Loucy (cell line): ENCODE measurements around the gene YEATS4.

Experiments
- H2AFZ ChIP-seq: fragments of 200-600 bp; sonication (generic); 2 replicates; pipeline ENCODE4 v1.6.0; 2016; ENCODE audit warnings: antibody characterized with exemption, mild to moderate bottlenecking, low read length, moderate library complexity
- H3F3A ChIP-seq: fragments of 200-600 bp; 2 replicates; pipeline ENCODE4 v1.6.0; 2016; ENCODE audit warnings: antibody characterized with exemption, low read depth, mild to moderate bottlenecking
- H3K27me3 ChIP-seq: fragments of 200-600 bp; sonication (generic); 2 replicates; pipeline ENCODE4 v1.6.1; 2014; ENCODE audit warnings: low read length, mild to moderate bottlenecking; ENCODE audit not compliant: insufficient read depth, poor library complexity, severe bottlenecking
- H3K36me3 ChIP-seq: fragments of 200-600 bp; sonication (generic); 2 replicates; pipeline ENCODE4 v1.6.1; 2016; ENCODE audit warnings: low read length; ENCODE audit not compliant: insufficient read depth
- H3K4me1 ChIP-seq: fragments of 200-600 bp; sonication (generic); 2 replicates; pipeline ENCODE4 v1.5.1; 2014; ENCODE audit warnings: low read length, mild to moderate bottlenecking; ENCODE audit not compliant: insufficient read depth, poor library complexity, severe bottlenecking
- H3K4me2 ChIP-seq: fragments of 200-600 bp; sonication (generic); 2 replicates; pipeline ENCODE4 v1.6.0; 2014; ENCODE audit warnings: antibody characterized with exemption, low read length, low read depth, mild to moderate bottlenecking; ENCODE audit not compliant: poor library complexity, severe bottlenecking
- H3K4me3 ChIP-seq: fragments of 200-600 bp; sonication (generic); 2 replicates; pipeline ENCODE4 v1.5.1; 2014; ENCODE audit warnings: low read length, mild to moderate bottlenecking, mixed read lengths; ENCODE audit not compliant: poor library complexity, severe bottlenecking
- H3K79me2 ChIP-seq: fragments of 200-600 bp; sonication (generic); 2 replicates; pipeline ENCODE4 v1.6.1; 2014; ENCODE audit warnings: low read length; ENCODE audit not compliant: insufficient read depth
- H3K9ac ChIP-seq: fragments of 200-600 bp; sonication (generic); 2 replicates; pipeline ENCODE4 v1.6.0; 2014; ENCODE audit warnings: mild to moderate bottlenecking, low read depth, low read length, moderate library complexity; ENCODE audit not compliant: poor library complexity, severe bottlenecking
- H3K9me2 ChIP-seq: fragments of 200-600 bp; sonication (generic); replicated peaks from 2 replicates; pipeline ENCODE4 v1.6.1; 2016; ENCODE audit warnings: low read depth, low read length, mixed read lengths
- H3K9me3 ChIP-seq: fragments of 200-600 bp; sonication (generic); 2 replicates; pipeline ENCODE4 v1.6.1; 2014; ENCODE audit warnings: mild to moderate bottlenecking, antibody characterized with exemption, low read length, low read depth; ENCODE audit not compliant: insufficient read depth
- H4K20me1 ChIP-seq: fragments of 200-600 bp; sonication (generic); 2 replicates; pipeline ENCODE4 v1.6.0; 2014; ENCODE audit warnings: antibody characterized with exemption, low read length, mild to moderate bottlenecking; ENCODE audit not compliant: insufficient read depth, poor library complexity, severe bottlenecking
- EZH2phosphoT487 ChIP-seq: fragments of 200-600 bp; IDR thresholded peaks from 2 replicates; pipeline ENCODE4 v1.6.1; 2018; ENCODE audit warnings: antibody characterized with exemption, mild to moderate bottlenecking, moderate library complexity, borderline replicate concordance
- TF ChIP-seq, protein P1 (sequence below): fragments of 200-600 bp; sonication (generic); conservative IDR thresholded peaks from 2 replicates; pipeline ENCODE4 v1.5.1; 2014; ENCODE audit warnings: mild to moderate bottlenecking, antibody characterized with exemption, low read length

Gene YEATS4

DNA sequence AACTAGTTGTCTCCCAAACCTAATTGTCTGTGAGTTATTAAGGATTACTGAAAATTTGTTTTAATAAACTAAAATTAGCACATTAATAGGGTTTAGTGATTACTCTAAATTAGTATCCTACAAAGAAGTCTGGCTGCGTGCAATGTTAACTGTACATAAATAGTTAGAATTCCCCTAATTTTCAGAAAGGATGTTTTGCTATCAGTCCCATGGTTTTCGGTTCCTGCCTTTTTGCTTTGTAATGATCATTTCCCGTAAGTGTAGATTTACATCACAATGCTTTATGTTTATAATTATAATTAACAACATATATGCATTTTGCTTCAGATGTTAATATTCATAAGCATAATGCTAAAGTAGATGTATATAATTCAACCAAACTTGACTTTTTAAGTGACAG lies 31.1 kb upstream of the YEATS4 start:
- no peaks in the 10 kb centered on the region for H3K36me3 ChIP-seq
- no peak overlapping the region for H2AFZ ChIP-seq
- no peaks in the 10 kb centered on the region for H3F3A ChIP-seq
- H3K9me2 ChIP-seq, result no peaks in the 10 kb centered on the region
- H3K79me2 ChIP-seq, result no peaks in the 10 kb centered on the region
- TF ChIP-seq, protein P1, sequence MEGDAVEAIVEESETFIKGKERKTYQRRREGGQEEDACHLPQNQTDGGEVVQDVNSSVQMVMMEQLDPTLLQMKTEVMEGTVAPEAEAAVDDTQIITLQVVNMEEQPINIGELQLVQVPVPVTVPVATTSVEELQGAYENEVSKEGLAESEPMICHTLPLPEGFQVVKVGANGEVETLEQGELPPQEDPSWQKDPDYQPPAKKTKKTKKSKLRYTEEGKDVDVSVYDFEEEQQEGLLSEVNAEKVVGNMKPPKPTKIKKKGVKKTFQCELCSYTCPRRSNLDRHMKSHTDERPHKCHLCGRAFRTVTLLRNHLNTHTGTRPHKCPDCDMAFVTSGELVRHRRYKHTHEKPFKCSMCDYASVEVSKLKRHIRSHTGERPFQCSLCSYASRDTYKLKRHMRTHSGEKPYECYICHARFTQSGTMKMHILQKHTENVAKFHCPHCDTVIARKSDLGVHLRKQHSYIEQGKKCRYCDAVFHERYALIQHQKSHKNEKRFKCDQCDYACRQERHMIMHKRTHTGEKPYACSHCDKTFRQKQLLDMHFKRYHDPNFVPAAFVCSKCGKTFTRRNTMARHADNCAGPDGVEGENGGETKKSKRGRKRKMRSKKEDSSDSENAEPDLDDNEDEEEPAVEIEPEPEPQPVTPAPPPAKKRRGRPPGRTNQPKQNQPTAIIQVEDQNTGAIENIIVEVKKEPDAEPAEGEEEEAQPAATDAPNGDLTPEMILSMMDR, result no peak
- TF ChIP-seq EZH2phosphoT487, result no peak
- no peak overlapping the region for H3K4me3 ChIP-seq
- H4K20me1 ChIP-seq, result no peaks in the 10 kb centered on the region
- no peaks in the 10 kb centered on the region for H3K27me3 ChIP-seq
- no peaks in the 10 kb centered on the region for H3K9me3 ChIP-seq
- H3K4me2 ChIP-seq, result no peak overlapping the region
- H3K4me1 ChIP-seq, result peaks cover 10% of the 10 kb centered on the region
- no peak overlapping the region for H3K9ac ChIP-seq

DNA sequence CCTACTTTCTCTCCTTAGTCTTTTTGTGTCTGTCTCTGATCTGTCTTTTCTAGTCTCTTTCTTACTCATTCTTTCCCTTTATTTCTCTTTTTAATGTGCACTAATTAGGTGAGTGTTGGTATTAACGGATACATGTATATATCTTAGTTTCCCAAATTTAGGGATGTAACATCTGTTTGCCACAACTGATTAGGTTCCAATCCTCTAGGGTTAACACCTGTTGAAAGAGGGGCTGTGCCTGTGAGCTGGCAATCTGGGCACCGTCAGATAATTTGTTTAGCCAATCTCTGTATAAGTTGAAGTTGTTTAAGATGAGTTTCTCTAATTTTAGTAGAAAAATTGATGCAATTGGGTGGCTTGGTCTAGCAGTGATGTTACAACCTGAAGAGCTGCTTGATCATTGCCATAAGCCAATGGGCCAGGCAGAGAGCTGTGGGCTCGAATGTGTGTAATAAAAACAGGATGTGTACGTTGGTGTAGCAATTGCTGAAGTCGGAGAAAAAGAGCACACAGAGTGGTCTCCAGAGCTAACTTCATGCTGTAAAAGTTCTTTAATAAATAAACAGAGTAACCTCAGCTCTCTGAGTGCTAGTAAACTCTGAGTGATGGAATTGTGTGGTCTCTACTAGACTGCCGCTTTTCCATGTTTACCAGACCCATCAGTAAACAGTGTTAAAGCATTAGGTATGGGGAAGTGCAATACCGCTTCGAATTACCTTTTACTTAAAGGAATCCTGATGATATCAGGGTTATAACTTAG lies 29.7 kb upstream of the YEATS4 start:
- Histone ChIP-seq H3K27me3 (no peaks in the 10 kb centered on the region), H3K9me2 (no peaks in the 10 kb centered on the region), H4K20me1 (no peaks in the 10 kb centered on the region), H3K4me2 (no peak overlapping the region), H3K9me3 (no peaks in the 10 kb centered on the region), H2AFZ (peak overlapping the region; percentile 94; the same call in 1 of the 2 replicates), H3F3A (no peaks in the 10 kb centered on the region), H3K4me1 (peaks cover 10% of the 10 kb centered on the region), H3K79me2 (no peaks in the 10 kb centered on the region), H3K36me3 (no peaks in the 10 kb centered on the region), H3K9ac (no peak overlapping the region), H3K4me3 (no peak overlapping the region)
- TF ChIP-seq, protein P1, result no peak
- no peak for TF ChIP-seq EZH2phosphoT487

DNA sequence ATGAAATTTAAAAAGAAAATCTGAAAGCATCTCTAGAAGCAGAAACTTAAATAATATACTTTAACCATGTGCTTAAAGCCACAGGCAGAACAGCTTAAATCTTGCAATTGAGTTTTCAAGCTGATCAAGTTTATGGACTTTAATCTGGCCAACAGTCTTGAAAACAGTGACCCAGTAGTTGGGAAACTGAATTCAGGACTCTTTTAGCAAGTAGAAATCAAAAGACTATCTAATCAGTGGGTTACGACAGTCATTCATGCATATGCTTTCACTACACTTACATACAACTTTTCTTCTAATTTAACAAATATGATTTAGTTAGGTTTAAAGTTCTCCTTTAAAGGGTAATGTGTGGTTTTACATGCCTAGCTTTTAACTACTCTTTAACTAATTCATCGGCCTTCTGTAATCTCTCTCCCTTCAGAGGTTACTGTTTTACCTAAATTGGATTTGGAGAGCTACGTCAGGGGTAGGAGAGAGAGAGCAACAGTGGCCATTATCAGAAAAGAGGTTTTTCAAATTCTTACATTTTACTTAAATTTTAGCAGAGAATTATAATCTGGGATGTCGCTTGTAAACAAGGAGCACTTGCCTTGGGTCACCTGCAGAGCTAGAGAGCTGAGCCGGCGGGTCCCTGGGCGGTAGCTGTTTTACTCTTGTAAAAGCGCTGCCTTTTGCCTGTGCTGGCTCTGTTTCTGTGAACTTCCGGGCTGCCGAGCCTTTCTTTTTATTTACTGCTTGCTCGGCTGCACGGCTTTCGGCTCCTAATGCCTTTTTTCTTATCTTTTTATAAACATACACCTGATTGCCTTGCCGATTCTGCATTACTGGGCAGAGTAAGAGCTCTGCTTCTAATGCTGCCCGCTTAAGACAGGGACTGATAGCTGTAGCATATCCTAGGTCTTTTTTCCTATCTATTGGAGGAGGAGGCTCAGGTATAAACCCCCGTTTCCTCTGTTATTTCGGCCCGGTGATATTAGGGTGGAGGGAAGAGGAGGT lies 28.8 kb upstream of the YEATS4 start:
- H2AFZ ChIP-seq, result peak overlapping the region; percentile 94
- peak overlapping the region; percentile 72 for H3K4me2 ChIP-seq
- H3K9me3 ChIP-seq, result no peaks in the 10 kb centered on the region
- peak overlapping the region; percentile 67 for H3K4me3 ChIP-seq
- no peaks in the 10 kb centered on the region for H3K27me3 ChIP-seq
- H3F3A ChIP-seq, result no peaks in the 10 kb centered on the region
- H3K9me2 ChIP-seq, result no peaks in the 10 kb centered on the region
- TF ChIP-seq, protein P1, result no peak
- TF ChIP-seq EZH2phosphoT487, result no peak
- no peaks in the 10 kb centered on the region for H4K20me1 ChIP-seq
- H3K79me2 ChIP-seq, result no peaks in the 10 kb centered on the region
- peak overlapping the region; percentile 53 for H3K9ac ChIP-seq
- peaks cover 10% of the 10 kb centered on the region for H3K4me1 ChIP-seq
- no peaks in the 10 kb centered on the region for H3K36me3 ChIP-seq
